CD4-positive, alpha-beta T cell treated with Interleukin-15 for 1 hour (primary cell): ENCODE results near the gene MRPS18B.
A peak's percentile ranks its signal among the peaks of the same experiment; 100 is the strongest.

Source experiments
- DNase-seq: peaks from one replicate; pipeline ENCODE4 v3.0.0-alpha.2; 2020

Gene MRPS18B

GRCh38 chr6:30610065-30610464 is 7.6 kb upstream of the MRPS18B start:
- no peak for DNase-seq

- DNase-seq, result no peak
Observed at GRCh38 chr6:30611150-30611855, 6.3 kb upstream of the MRPS18B start.

- no peak for DNase-seq
Observed at GRCh38 chr6:30611856-30612194, 5.8 kb upstream of the MRPS18B start.

GRCh38 chr6:30612213-30612612 is 5.4 kb upstream of the MRPS18B start:
- DNase-seq, result no peak

GRCh38 chr6:30612687-30613248 is 4.9 kb upstream of the MRPS18B start:
- DNase-seq, result no peak

- no peak for DNase-seq
Observed at GRCh38 chr6:30613251-30614043, 4.2 kb upstream of the MRPS18B start.

GRCh38 chr6:30614044-30614842 is 3.4 kb upstream of the MRPS18B start:
- DNase-seq, result no peak

GRCh38 chr6:30614843-30615218 is 2.8 kb upstream of the MRPS18B start:
- DNase-seq, result peak; percentile 95

- peak; percentile 58 for DNase-seq
Observed at GRCh38 chr6:30615219-30615957, 2.3 kb upstream of the MRPS18B start.

GRCh38 chr6:30615958-30616810 is 1.5 kb upstream of the MRPS18B start:
- DNase-seq, result peak; percentile 58

GRCh38 chr6:30616811-30617564 is 652 bp upstream of the MRPS18B start, which contains the start of gene PPP1R10:
PPP1R10 (minus strand) TSS chr6:30617243; CDS start chr6:30609944, 7,299 bp downstream.
- peak; percentile 100 for DNase-seq

GRCh38 chr6:30618270-30618797 is 694 bp downstream of the MRPS18B start:
- no peak for DNase-seq

GRCh38 chr6:30619561-30619960 is 1.9 kb downstream of the MRPS18B start:
- no peak for DNase-seq

GRCh38 chr6:30625511-30625910 is 7.9 kb downstream of the MRPS18B start:
- DNase-seq, result no peak

GRCh38 chr6:30626484-30627366 is 9.1 kb downstream of the MRPS18B start, which contains the start of gene ATAT1:
ATAT1 (plus strand) TSS chr6:30626874.
- peak; percentile 89 for DNase-seq

- DNase-seq, result no peak
Observed at GRCh38 chr6:30635834-30636233, 18.2 kb downstream of the MRPS18B start.

GRCh38 chr6:30640481-30640880 is 22.8 kb downstream of the MRPS18B start:
- DNase-seq, result no peak

GRCh38 chr6:30641048-30641447 is 23.4 kb downstream of the MRPS18B start:
- no peak for DNase-seq

- no peak for DNase-seq
Observed at GRCh38 chr6:30643656-30644055, 26.0 kb downstream of the MRPS18B start.
